Sigmoid colon (tissue), 7 donors: Measurements from ENCODE around the gene FBXL17. TPM values are rescaled to one million over a fixed set of nuclear protein-coding genes. Genes with fewer than 3 reads are reported as not detected.

Experiments used
- DNase-seq: peaks from one replicate; pipeline ENCODE4 v3.0.0-alpha.2; 2019
- H3K27ac ChIP-seq, 4 donors: fragments of 200-600 bp; sonication (generic); one replicate each; pipeline ENCODE4 v1.5.1; 2016 to 2019; ENCODE audit warnings: mild to moderate bottlenecking in 1 of 4
- H3K27me3 ChIP-seq, 3 donors: fragments of 200-600 bp; sonication (generic); one replicate each; pipeline ENCODE4 v1.5.1; 2019; ENCODE audit warnings: mild to moderate bottlenecking in 1 of 3
- H3K36me3 ChIP-seq, 4 donors: fragments of 200-600 bp; sonication (generic); one replicate each; pipeline ENCODE4 v1.5.1; 2016 to 2019
- H3K4me1 ChIP-seq, 4 donors: fragments of 200-600 bp; sonication (generic); one replicate each; pipeline ENCODE4 v1.5.1; 2017 to 2019
- H3K4me3 ChIP-seq, 4 donors: fragments of 200-600 bp; sonication (generic); one replicate each; pipeline ENCODE4 v1.5.1; 2017 to 2019; ENCODE audit warnings: mild to moderate bottlenecking in 2 of 4, moderate library complexity in 1 of 4
- H3K9me3 ChIP-seq, 4 donors: fragments of 200-600 bp in 3 of 4; sonication (generic) in 3 of 4; one replicate each; pipeline versions ENCODE4 v1.5.1 to v1.6.1; 2013 to 2019
- CTCF ChIP-seq, 4 experiments: fragments of 450-650 bp in 3 of 4; fragments of 200-600 bp in 1 of 4; IDR thresholded peaks; one replicate each; pipeline ENCODE4 v1.5.1; 2016 to 2019; ENCODE audit warnings: antibody characterized with exemption in 4 of 4, mild to moderate bottlenecking in 3 of 4, moderate library complexity in 2 of 4
- EP300 ChIP-seq, 4 donors: sonication (generic); formaldehyde crosslinking; IDR thresholded peaks; one replicate each; pipeline ENCODE4 v1.6.1; 2017; ENCODE audit warnings: antibody characterized with exemption in 4 of 4
- POLR2A ChIP-seq, 2 donors: fragments of 450-650 bp; IDR thresholded peaks; one replicate each; pipeline ENCODE4 v1.6.1; 2016; ENCODE audit warnings: antibody characterized with exemption in 2 of 2, mild to moderate bottlenecking in 2 of 2, moderate library complexity in 2 of 2
- POLR2AphosphoS5 ChIP-seq, 4 donors: sonication (generic); formaldehyde crosslinking; IDR thresholded peaks; one replicate each; pipeline ENCODE4 v1.6.1; 2017; ENCODE audit warnings: antibody characterized with exemption in 4 of 4
- WGBS, 2 donors: extraction: QIAGEN DNeasy Blood & Tissue Kit; methylation state at CpG; one replicate each; pipeline ENCODE4 v1.1.7; 2013; 5-methylcytosine and 5-hydroxymethylcytosine counted together
- intact Hi-C: fragments of 100-400 bp; cut with DNase I; formaldehyde crosslinking; loops from one replicate; pipeline ENCODE4 v1.15.1; 2023
- polyA plus RNA-seq, 3 donors: library from polyadenylated mRNA; stranded (reverse); fragments of 200-250 nt; gene quantifications; one replicate each; pipeline ENCODE4 v1.2.3, GENCODE V29; 2013
- total RNA-seq, 4 donors: library from RNA; depleted of rRNA; stranded (reverse); fragments of >200 nt; gene quantifications; one replicate each; pipeline ENCODE4 v1.1.0, GENCODE V29; 2016
- donor health status: healthy with polysubstance abuse.
- donor health status: Bipolar disorder and iron deficiency.
- donor health status: healthy.

The FBXL17 gene
- total and polyA plus RNA-seq, 7 donors = 8.2 to 22.5 (median 16.6) TPM

GRCh38 chr5:108295578-108296368 lies 86.1 kb downstream of the FBXL17 start:
- Histone ChIP-seq H3K36me3 (no peaks in the 10 kb centered on the region), H3K27me3 (no peaks in the 10 kb centered on the region), H3K4me1 (no peaks in the 10 kb centered on the region), H3K4me3 (no peak overlapping the region), H3K9me3 (no peaks in the 10 kb centered on the region), H3K27ac (no peak overlapping the region)
- TF ChIP-seq POLR2AphosphoS5 (IDR thresholded peaks at IDR 0.05) (no peak), POLR2A (IDR thresholded peaks at IDR 0.05) (no peak), CTCF (IDR thresholded peaks at IDR 0.05) (no peak), EP300 (IDR thresholded peaks at IDR 0.05) (no peak)
- DNase-seq = no peak
- intact Hi-C loops = no loop called here
- WGBS, 2 donors = 25 to 76% methylated on average over 2 of the region's 2 CpGs

GRCh38 chr5:108280960-108281569 lies 100.8 kb downstream of the FBXL17 start:
- TF ChIP-seq POLR2A (IDR thresholded peaks at IDR 0.05) (no peak), POLR2AphosphoS5 (IDR thresholded peaks at IDR 0.05) (no peak), EP300 (IDR thresholded peaks at IDR 0.05) (no peak), CTCF (IDR thresholded peaks at IDR 0.05) (no peak)
- intact Hi-C loops = no loop called here
- Histone ChIP-seq H3K27ac (no peak overlapping the region), H3K4me3 (no peak overlapping the region), H3K9me3 (peaks cover 0 to 3% (median 0%) of the 10 kb centered on the region in 4 donors), H3K27me3 (no peaks in the 10 kb centered on the region), H3K4me1 (peaks cover 0 to 19% (median 6%) of the 10 kb centered on the region in 4 donors), H3K36me3 (no peaks in the 10 kb centered on the region)
- DNase-seq = no peak

- Histone ChIP-seq H3K4me3 (no peak overlapping the region), H3K36me3 (no peaks in the 10 kb centered on the region), H3K27ac (no peak overlapping the region), H3K4me1 (peaks cover 0 to 19% (median 6%) of the 10 kb centered on the region in 4 donors), H3K27me3 (no peaks in the 10 kb centered on the region), H3K9me3 (peaks cover 0 to 3% (median 0%) of the 10 kb centered on the region in 4 donors)
- intact Hi-C loops = no loop called here
- TF ChIP-seq POLR2A (IDR thresholded peaks at IDR 0.05) (no peak), EP300 (IDR thresholded peaks at IDR 0.05) (no peak), CTCF (IDR thresholded peaks at IDR 0.05) (no peak), POLR2AphosphoS5 (IDR thresholded peaks at IDR 0.05) (no peak)
- no peak for DNase-seq
These were observed 101.7 kb downstream of the FBXL17 start for GRCh38 chr5:108280248-108280647.

- Histone ChIP-seq H3K4me3 (no peak overlapping the region), H3K27ac (no peak overlapping the region), H3K36me3 (no peaks in the 10 kb centered on the region), H3K4me1 (peaks cover 0 to 19% (median 6%) of the 10 kb centered on the region in 4 donors), H3K9me3 (no peaks in the 10 kb centered on the region), H3K27me3 (no peaks in the 10 kb centered on the region)
- intact Hi-C loops = no loop called here
- DNase-seq = peak; percentile 65
- WGBS, 2 donors = 95 to 97% methylated on average over 3 of the region's 3 CpGs
- TF ChIP-seq EP300 (IDR thresholded peaks at IDR 0.05) (no peak), CTCF (IDR thresholded peaks at IDR 0.05) (no peak), POLR2AphosphoS5 (IDR thresholded peaks at IDR 0.05) (no peak), POLR2A (IDR thresholded peaks at IDR 0.05) (no peak)
These were observed 103.3 kb downstream of the FBXL17 start for GRCh38 chr5:108278285-108279240.
